HG02678 (cell line): ENCODE measurements around the gene PIWIL4.
"Not testable (repeated sequence)": the region's sequence is repeated elsewhere in the genome, so short reads cannot be mapped to it uniquely, and the experiment has no call there.

ENCODE experiments used
- ATAC-seq: cut with Tn5 transposase; IDR thresholded peaks from one replicate; pipeline ENCODE4 v1.9.1; 2021; ENCODE audit warnings: mild to moderate bottlenecking, moderate library complexity; ENCODE audit not compliant: unreplicated experiment

Gene PIWIL4

DNA sequence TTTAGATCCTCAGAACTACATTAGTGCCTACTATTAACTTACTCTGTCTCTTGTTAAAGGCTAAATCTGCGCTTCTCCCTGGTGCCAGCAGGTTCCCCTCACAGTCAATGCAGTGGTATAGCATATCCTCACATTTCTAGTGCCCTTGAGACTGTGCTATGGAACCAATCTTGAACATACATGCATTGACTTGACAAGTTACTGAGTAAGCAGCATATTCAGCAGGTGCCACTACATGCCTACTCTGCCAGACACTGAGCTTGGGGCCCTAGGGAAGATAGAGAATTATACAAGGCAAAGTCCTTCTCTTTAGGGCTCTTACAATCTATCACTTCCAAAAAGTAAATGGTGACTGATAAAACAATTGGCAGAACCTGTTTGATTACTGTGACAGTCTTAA lies 20.3 kb upstream of the PIWIL4 start:
- no peak for ATAC-seq

DNA sequence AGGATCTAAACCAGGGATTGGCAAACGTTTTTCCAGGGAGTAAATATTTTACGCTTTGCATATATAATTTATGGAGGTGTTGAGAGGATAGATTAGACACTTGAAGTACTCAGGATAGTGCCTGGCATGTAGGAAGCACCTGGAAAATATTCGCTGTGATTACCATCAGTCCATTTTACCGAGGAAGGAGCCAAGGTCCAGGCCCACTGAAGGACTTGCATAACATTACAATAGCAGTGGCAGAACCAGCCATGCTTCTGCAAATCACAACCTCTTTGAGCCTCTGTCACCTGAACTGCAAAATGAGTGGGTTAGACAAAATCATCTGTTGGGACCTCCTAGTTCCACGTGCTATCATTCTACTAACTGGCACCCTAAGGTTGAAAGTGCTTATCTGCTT lies 18.0 kb upstream of the PIWIL4 start:
- no peak for ATAC-seq

GRCh38 chr11:94550513-94550912 lies 16.7 kb upstream of the PIWIL4 start:
- peak; percentile 41 for ATAC-seq

- ATAC-seq: no peak
These were observed 13.2 kb upstream of the PIWIL4 start for GRCh38 chr11:94553938-94554337.

- ATAC-seq: not testable (repeated sequence)
These were observed 11.3 kb upstream of the PIWIL4 start for GRCh38 chr11:94555752-94556329.

DNA sequence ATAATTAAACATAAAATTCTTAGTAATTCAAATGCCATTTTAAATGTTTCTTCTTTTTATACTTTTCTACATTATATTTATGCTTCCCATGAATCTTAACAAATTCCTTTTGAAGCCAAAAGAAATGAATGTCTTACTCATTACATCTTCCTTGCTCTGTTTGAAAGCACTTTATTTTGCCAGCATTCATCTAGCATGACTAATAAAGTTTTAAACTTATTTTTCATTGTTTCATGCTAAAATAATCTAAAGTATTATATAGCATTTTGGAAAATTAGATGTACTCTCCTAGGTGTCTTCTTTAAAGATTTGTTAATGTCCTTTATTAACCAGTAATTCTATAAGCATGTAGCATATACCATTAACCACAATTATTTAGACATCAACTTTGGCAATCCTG lies 9.7 kb upstream of the PIWIL4 start:
- ATAC-seq: no peak

DNA sequence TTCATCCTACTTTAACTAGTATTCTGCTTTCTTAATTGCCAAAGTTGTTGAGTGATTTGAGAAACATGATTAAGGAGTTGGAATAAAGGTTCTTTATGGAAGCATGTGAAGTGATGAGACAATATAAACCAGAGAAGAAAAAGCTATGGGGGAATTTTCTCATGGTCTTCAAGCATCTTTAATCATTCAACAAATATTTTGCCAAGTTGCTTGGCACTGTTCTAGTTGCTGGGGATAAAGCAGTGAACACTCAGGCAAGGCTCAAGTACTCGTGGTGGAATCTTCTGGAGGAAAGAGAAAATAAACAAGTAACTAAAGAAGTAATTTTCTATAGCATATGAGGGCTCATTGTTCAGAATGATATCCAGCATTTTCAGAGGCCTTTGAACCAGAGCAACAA lies 9.2 kb upstream of the PIWIL4 start:
- ATAC-seq: no peak

- ATAC-seq: peak; percentile 58
These were observed 8.7 kb upstream of the PIWIL4 start for GRCh38 chr11:94558468-94558867.

GRCh38 chr11:94558932-94559331 lies 8.2 kb upstream of the PIWIL4 start:
- no peak for ATAC-seq

DNA sequence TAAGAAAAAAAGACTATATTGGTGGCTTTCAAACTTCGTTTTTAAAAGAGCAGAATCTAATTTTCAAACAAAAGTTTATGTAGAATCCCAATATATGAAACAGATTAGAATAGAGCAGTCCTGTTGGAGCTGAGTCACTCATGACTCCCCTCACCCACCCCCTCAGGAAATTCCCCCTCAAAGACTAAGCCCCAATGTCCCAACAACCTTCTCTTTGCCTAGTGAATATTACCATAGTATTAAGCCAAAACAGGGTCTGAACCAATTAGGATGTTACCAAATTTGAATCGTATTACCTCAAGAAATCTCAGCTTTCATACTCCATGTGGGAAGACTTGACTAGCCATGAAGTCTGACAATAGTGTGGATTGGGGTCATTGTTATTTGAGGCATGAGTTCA lies 7.8 kb upstream of the PIWIL4 start:
- no peak for ATAC-seq

- ATAC-seq: no peak
These were observed 6.3 kb upstream of the PIWIL4 start for GRCh38 chr11:94560834-94561233.

DNA sequence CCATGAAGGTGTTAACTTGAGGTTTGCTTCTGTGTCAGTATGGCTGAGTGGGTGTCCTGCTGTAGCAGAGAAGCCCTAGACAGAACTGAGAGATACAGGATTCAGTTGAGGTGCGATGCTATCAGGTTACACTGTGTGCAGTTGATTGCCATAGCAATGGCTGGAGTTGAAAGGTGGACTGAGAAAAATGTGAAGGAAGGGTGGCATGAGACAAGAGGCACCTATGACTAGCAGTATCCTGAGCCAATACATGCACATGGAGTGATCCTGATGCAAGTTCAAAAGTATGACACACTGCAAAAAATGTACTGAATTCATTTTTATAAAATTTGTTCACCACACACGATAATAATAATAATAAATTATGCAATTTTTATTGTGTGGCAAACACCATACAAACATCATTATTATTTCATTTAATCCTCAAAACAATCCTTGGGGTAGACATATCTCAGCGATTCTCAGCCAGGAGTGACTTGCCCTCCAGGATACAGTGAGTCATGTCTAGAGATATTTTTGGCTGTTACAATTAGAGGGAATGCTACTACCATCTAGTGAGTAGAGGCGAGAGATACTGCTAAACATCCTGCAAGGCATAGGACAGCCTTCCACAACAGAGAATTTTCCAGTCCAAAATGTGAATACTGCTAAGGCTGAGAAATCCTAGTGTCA lies 3.9 kb upstream of the PIWIL4 start:
- ATAC-seq: no peak

DNA sequence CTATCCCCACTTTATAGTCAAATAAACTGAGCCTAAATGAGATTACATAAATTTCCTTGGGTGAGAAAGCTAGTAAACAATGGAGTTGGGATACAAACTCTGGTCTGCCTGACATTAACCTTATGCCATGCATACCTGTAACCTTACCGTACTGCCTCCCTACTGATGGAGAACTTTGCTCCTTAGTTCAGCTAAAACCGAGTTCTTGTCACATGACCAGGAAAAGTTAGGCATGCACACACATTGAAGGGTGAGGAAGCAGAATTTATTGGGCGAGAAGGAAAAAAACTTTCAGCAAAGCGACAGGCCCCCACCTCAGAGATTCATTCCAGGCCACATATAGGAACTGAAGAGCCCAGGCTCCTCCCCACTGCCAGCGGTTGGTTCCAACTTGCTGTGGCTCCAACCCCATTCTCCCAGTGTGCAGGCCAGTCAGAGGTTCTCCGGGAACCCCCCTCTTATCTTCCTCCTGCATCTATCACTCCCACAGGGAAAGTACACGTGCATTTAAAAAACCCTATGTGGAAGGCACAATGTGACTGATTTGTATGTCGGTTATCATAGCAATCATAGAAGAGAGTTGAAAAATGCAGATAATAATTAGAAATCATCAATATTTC lies 3.2 kb upstream of the PIWIL4 start:
- ATAC-seq: no peak

- ATAC-seq: no peak
These were observed 1.0 kb downstream of the PIWIL4 start for GRCh38 chr11:94568200-94568599.

GRCh38 chr11:94568717-94569116 lies 1.5 kb downstream of the PIWIL4 start:
- no peak for ATAC-seq

GRCh38 chr11:94572975-94573374 lies 5.8 kb downstream of the PIWIL4 start:
- ATAC-seq: not testable (repeated sequence)

GRCh38 chr11:94574193-94574961 lies 7.2 kb downstream of the PIWIL4 start:
- ATAC-seq: no peak

- ATAC-seq: no peak
These were observed 9.1 kb downstream of the PIWIL4 start for GRCh38 chr11:94576306-94576705.

DNA sequence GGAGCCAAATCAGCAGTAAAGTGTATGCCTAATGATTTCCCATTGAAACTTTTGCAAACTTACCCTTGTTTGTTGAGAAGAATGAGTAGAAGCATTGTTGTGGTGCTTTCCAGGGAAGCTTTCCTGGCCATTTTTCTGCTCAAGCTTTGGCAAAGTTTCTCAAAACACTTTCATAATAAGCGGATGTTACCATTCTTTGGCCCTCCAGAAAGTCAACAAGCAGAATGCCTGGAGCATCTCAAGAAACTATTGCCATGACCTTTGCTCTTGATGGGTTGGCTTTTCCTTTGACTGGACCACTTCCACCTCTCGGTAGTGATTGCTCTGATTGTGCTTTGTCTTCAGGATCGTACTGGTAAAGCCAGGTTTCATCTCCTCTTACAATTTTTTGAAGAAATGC lies 10.7 kb downstream of the PIWIL4 start:
- no peak for ATAC-seq

DNA sequence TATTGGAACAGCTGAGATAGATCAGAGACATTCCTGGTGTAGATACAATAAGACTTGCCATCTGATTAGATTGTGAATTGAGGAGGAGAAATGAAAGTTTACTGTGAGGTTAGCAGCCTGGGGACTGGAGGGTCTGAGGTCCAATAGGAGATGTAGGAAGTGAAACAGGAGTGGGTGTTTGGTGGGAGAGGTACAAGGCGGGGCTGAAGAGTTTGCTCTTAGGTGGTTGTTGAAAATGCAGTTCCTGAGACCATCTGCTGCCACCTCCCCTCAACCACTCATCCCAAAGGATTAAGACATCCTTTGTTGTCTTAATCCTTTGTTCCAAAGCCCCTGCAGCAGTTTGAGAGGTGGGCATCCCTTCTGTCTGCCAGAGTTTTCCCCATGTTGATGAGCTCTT lies 14.8 kb downstream of the PIWIL4 start:
- ATAC-seq: peak; percentile 80

DNA sequence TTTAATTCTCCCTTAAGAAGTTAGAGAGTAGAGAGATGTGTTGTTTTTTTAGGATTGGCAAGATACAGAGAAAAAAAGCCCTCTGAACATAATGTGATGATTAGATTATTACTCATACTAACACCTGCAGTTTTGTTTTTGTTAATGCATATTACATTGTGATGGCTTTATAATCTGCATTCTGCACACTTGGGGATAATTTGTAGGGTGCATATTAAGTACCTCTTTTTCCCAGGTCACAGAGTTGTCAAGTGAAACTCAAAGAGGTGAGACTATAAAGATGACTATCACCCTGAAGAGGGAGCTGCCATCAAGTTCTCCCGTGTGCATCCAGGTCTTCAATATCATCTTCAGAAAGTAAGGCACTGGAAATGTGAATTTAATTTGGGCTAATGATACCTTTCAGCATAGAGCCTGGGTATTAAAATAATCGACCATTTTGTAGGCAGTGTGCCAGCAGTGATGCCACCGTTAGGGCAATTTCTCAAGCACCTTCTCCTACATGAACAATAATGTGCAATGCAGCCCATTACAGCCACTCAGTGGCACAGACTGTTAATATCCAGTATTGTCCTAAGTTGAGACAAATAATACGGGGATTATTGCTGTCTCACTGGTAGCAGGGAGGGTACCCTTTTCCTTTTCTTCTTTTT lies 16.2 kb downstream of the PIWIL4 start:
- no peak for ATAC-seq
